Liver (tissue), 3 donors: ENCODE results near the gene DNMBP.
A peak's percentile ranks its signal among the peaks of the same experiment; 100 is the strongest.

Source experiments
- CTCF ChIP-seq: fragments of 150-350 bp; IDR thresholded peaks from 2 replicates; pipeline ENCODE4 v1.5.1; 2017; ENCODE audit warnings: improper control_type of control experiment, low read depth, low read length; ENCODE audit not compliant: missing input control
- EGR1 ChIP-seq, 2 donors: IDR thresholded peaks; 2 replicates each; pipeline ENCODE4 v1.6.1; 2016 to 2018; ENCODE audit warnings: antibody characterized with exemption in 2 of 2, low read depth in 2 of 2
- MAX ChIP-seq: IDR thresholded peaks from 2 replicates; pipeline ENCODE4 v1.6.1; 2016; ENCODE audit warnings: antibody characterized with exemption
- RAD21 ChIP-seq, 2 donors: IDR thresholded peaks; 2 replicates each; pipeline ENCODE4 v1.6.1; 2016; ENCODE audit warnings: antibody characterized with exemption in 2 of 2, mild to moderate bottlenecking in 2 of 2
- REST ChIP-seq: IDR thresholded peaks from 2 replicates; pipeline ENCODE4 v1.6.1; 2016; ENCODE audit warnings: antibody characterized with exemption, mild to moderate bottlenecking
- SP1 ChIP-seq: IDR thresholded peaks from 2 replicates; pipeline ENCODE4 v1.6.1; 2018; ENCODE audit warnings: antibody characterized with exemption, mild to moderate bottlenecking
- donor health status: healthy.
- donor health status: healthy.

GRCh38 chr10:99849057-99849456 lies 160.7 kb downstream of the DNMBP start:
- TF ChIP-seq CTCF (no peak), SP1 (no peak), REST (no peak), MAX (no peak), RAD21 (IDR thresholded peaks at IDR 0.05) (no peak), EGR1 (IDR thresholded peaks at IDR 0.05; ENCODE audit: low read depth in 2 of 2) (peak in 1 of 2 donors; percentile 7)
